Endothelial cell (in vitro differentiated cells): ENCODE measurements around the gene KLF3. TPM values are rescaled to one million over a fixed set of nuclear protein-coding genes. Genes with fewer than 3 reads are reported as not detected.

ENCODE experiments used
- DNase-seq: peaks from one replicate; pipeline ENCODE4 v3.0.0; 2021; ENCODE audit warnings: low spot score
- H3K27ac Mint-ChIP-seq: one replicate; pipeline ENCODE4 v1.8.0; 2021; ENCODE audit warnings: mixed read lengths, inconsistent platforms; ENCODE audit not compliant: unreplicated experiment
- H3K27me3 Mint-ChIP-seq: one replicate; pipeline ENCODE4 v1.8.0; 2021; ENCODE audit warnings: mild to moderate bottlenecking, moderate library complexity, mixed read lengths, inconsistent platforms; ENCODE audit not compliant: unreplicated experiment
- H3K36me3 Mint-ChIP-seq: one replicate; pipeline ENCODE4 v1.8.0; 2021; ENCODE audit warnings: mild to moderate bottlenecking, low read depth, mixed read lengths, inconsistent platforms; ENCODE audit not compliant: unreplicated experiment
- H3K4me1 Mint-ChIP-seq: one replicate; pipeline ENCODE4 v1.8.0; 2021; ENCODE audit warnings: mild to moderate bottlenecking, mixed read lengths, inconsistent platforms; ENCODE audit not compliant: unreplicated experiment
- H3K4me3 Mint-ChIP-seq: one replicate; pipeline ENCODE4 v1.8.0; 2021; ENCODE audit warnings: mild to moderate bottlenecking, mixed read lengths, inconsistent platforms; ENCODE audit not compliant: unreplicated experiment
- H3K9me3 Mint-ChIP-seq: one replicate; pipeline ENCODE4 v1.8.0; 2021; ENCODE audit warnings: mixed read lengths, inconsistent platforms; ENCODE audit not compliant: unreplicated experiment
- CTCF ChIP-seq: fragments of 200-600 bp; sonication (generic); IDR thresholded peaks from one replicate; pipeline ENCODE4 v1.5.0; 2021; ENCODE audit warnings: antibody characterized with exemption; ENCODE audit not compliant: unreplicated experiment
- total RNA-seq: library from RNA; stranded (reverse); fragmentation: NEBNext Ultra II Directional; extraction: Animal tissue kit (Norgen Biotek cat#: 25700); gene quantifications from one replicate; pipeline ENCODE4 v1.2.1, GENCODE V29; 2021; ENCODE audit not compliant: unreplicated experiment

Gene KLF3
- total RNA-seq, 1 donor from 2014 or later: 73.4 TPM

- Mint-ChIP-seq H3K36me3 (peaks cover 26% of the 10 kb centered on the region), H3K4me3 (peak overlapping the region; percentile 22), H3K27me3 (no peaks in the 10 kb centered on the region), H3K27ac (no peak overlapping the region), H3K9me3 (no peaks in the 10 kb centered on the region), H3K4me1 (peaks cover 17% of the 10 kb centered on the region)
- no peak for TF ChIP-seq CTCF
- no peak for DNase-seq
Observed at GRCh38 chr4:38679921-38680320, 15.9 kb downstream of the KLF3 start.

GRCh38 chr4:38681281-38681991, 17.4 kb downstream of the KLF3 start:
- H3K36me3 Mint-ChIP-seq: peaks cover 26% of the 10 kb centered on the region
- no peak for DNase-seq
- TF ChIP-seq CTCF: no peak
- no peak overlapping the region for H3K27ac Mint-ChIP-seq
- H3K9me3 Mint-ChIP-seq: no peaks in the 10 kb centered on the region
- H3K27me3 Mint-ChIP-seq: no peaks in the 10 kb centered on the region
- H3K4me3 Mint-ChIP-seq: no peak overlapping the region
- peaks cover 9% of the 10 kb centered on the region for H3K4me1 Mint-ChIP-seq

GRCh38 chr4:38682336-38682735, 18.3 kb downstream of the KLF3 start:
- H3K9me3 Mint-ChIP-seq: no peaks in the 10 kb centered on the region
- no peak overlapping the region for H3K27ac Mint-ChIP-seq
- H3K4me3 Mint-ChIP-seq: no peak overlapping the region
- H3K4me1 Mint-ChIP-seq: peaks cover 10% of the 10 kb centered on the region
- H3K36me3 Mint-ChIP-seq: peaks cover 26% of the 10 kb centered on the region
- no peak for DNase-seq
- H3K27me3 Mint-ChIP-seq: no peaks in the 10 kb centered on the region
- TF ChIP-seq CTCF: no peak

GRCh38 chr4:38683276-38683675, 19.3 kb downstream of the KLF3 start:
- no peak for DNase-seq
- Mint-ChIP-seq H3K27ac (no peak overlapping the region), H3K4me3 (no peak overlapping the region), H3K36me3 (peaks cover 26% of the 10 kb centered on the region), H3K9me3 (no peaks in the 10 kb centered on the region), H3K4me1 (peaks cover 6% of the 10 kb centered on the region), H3K27me3 (no peaks in the 10 kb centered on the region)
- TF ChIP-seq CTCF: no peak

- Mint-ChIP-seq H3K4me3 (no peak overlapping the region), H3K36me3 (peaks cover 26% of the 10 kb centered on the region), H3K4me1 (peaks cover 13% of the 10 kb centered on the region), H3K27me3 (no peaks in the 10 kb centered on the region), H3K9me3 (no peaks in the 10 kb centered on the region), H3K27ac (no peak overlapping the region)
- no peak for TF ChIP-seq CTCF
- DNase-seq: no peak
Observed at GRCh38 chr4:38684271-38684670, 20.3 kb downstream of the KLF3 start.
